ENCODE measurements around the gene COPRS.

The COPRS gene, protein sequence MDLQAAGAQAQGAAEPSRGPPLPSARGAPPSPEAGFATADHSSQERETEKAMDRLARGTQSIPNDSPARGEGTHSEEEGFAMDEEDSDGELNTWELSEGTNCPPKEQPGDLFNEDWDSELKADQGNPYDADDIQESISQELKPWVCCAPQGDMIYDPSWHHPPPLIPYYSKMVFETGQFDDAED

GRCh38 chr17:31858642-31859486, at the start of gene COPRS:
TSS of gene COPRS (minus strand) at chr17:31859244. CDS start at chr17:31859199, 45 bp downstream.
- peak; percentile 54 to 64 for DNase-seq (ENCODE audit: low read depth in 2 of 2)

GRCh38 chr17:31908386-31908785, 49.3 kb upstream of the COPRS start:
- no peak for DNase-seq (ENCODE audit: low read depth in 2 of 2)

DNA sequence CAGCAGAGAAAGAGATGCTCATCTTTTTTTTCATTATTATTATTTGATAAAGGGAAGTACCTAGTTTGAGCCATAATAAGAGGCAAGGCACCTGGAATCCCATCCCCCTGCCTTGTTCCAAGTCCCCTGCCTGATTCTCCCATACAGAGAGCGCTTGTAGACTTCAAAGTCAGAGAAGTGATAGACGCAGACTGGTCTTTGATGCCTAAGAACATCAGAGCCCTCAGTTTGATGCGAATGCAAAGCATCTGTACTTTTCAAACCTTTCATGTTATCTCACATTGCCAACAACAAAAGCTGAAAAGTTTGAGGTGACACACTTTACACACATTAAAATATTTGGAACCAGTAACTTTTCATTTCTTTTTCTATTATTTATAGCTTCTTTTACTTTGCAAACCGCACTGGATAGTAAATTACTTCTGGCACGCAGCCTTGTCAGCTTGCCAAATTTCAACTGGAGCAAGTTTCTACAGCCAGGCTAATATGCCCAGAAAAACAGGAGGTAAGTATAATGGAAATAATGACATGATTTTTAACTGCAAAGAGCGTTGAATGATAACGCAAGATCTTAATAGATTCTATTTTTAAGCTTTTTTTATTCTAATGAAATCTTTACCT, 48.4 kb upstream of the COPRS start:
- DNase-seq (ENCODE audit: low read depth in 2 of 2), result no peak

- no peak for DNase-seq (ENCODE audit: low read depth in 2 of 2)
These were observed 44.4 kb upstream of the COPRS start for GRCh38 chr17:31903401-31903800.

- DNase-seq (ENCODE audit: low read depth in 2 of 2), result no peak
These were observed 43.6 kb upstream of the COPRS start for GRCh38 chr17:31902693-31903092.

GRCh38 chr17:31900877-31901276, 41.8 kb upstream of the COPRS start:
- DNase-seq (ENCODE audit: low read depth in 2 of 2), result no peak

DNA sequence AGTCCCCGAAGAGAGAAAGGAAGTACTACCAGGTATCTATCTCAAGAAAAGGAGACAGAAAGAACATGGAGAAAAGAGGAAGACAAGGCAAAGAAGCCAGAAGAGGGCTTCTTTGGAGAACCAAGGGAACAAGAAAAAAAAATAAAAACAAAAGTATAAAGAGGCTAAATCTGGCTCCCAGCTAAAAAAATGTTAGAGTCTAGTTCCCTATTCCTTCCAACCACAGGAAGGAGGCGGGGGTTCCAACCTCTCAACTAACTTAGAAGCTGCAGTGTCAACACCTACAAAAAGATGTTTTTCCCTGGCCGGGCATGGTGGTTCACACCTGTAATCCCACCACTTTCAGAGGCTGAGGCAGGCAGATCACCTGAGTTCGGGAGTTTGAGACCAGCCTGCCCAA, 29.1 kb upstream of the COPRS start:
- DNase-seq (ENCODE audit: low read depth in 2 of 2), result no peak

DNA sequence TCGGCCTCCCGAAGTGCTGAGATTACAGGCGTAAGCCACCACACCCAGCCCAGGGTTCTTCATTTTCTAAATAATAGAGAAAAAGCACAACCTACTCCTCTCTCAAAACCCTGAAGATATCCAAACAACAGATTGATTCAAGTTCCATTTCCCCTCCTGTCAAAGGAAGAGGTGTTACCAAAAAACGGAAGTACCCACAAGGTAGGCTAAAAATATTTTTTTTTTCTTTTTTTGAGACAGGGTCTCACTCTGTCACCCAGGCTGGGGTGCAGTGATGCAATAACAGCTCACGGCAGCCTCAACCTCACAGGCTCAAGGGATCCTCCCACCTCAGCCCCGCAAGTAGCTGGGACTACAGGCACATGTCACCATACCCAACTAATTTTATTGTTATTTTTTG, 23.5 kb upstream of the COPRS start:
- DNase-seq (ENCODE audit: low read depth in 2 of 2), result no peak

DNA sequence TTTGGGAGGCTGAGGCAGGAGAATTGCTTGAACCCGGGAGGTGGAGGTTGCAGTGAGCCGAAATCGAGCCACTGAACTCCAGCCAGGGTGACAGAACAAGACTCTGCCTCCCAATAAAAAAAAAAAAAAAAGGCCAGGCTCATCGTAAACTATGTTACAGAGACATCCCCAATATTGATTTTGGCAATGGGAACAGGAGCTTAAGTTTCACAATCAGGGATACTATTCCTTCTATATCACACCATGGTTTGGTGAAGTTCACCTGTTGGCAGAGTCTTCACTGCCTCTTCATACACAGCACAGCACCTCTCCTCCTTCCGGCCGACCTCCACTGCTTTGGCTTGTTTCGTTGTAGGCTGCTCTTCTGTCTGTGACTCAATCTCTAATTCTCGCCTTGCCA, 21.3 kb upstream of the COPRS start:
- no peak for DNase-seq (ENCODE audit: low read depth in 2 of 2)

- no peak for DNase-seq (ENCODE audit: low read depth in 2 of 2)
These were observed 19.6 kb upstream of the COPRS start for GRCh38 chr17:31878703-31879073.

DNA sequence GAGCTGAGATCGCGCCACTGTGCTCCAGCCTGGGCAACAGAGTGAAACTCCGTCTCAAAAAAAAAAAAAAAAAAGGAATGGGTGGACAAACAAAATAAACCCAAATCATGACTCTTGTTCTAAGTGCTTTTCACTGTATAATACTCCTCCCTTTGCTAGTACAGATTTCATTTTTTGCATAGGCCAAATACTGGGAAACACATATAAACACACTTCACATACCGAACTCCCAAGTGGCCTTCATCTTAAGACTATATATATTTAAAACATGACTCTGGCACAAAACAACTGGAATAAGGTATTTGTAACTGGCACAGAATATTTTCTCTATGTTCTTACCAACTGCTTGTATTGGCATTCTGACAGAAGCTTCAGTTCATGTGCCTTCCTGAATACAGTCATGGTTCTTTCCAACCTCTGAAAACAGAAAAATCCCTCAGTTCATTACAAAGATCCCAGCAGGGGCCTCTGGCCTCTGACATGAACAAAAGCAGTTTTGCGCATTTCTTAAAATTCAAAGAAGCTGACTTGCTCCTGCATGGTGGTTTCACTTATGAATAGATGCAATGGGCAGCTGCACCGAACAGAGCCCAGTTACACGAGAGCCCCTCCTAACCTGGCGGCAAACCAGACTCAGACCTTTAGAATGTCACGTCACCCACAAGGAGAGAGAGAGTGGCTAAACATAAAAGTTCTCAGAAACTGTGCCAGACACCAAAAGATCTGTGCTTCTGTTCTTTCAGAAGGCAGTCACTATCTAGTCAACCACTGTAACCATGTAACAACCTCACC, 19.1 kb upstream of the COPRS start:
- DNase-seq (ENCODE audit: low read depth in 2 of 2), result no peak

- no peak for DNase-seq (ENCODE audit: low read depth in 2 of 2)
These were observed 18.3 kb upstream of the COPRS start for GRCh38 chr17:31877341-31877740.

- DNase-seq (ENCODE audit: low read depth in 2 of 2), result no peak
These were observed 16.0 kb upstream of the COPRS start for GRCh38 chr17:31875081-31875480.

DNA sequence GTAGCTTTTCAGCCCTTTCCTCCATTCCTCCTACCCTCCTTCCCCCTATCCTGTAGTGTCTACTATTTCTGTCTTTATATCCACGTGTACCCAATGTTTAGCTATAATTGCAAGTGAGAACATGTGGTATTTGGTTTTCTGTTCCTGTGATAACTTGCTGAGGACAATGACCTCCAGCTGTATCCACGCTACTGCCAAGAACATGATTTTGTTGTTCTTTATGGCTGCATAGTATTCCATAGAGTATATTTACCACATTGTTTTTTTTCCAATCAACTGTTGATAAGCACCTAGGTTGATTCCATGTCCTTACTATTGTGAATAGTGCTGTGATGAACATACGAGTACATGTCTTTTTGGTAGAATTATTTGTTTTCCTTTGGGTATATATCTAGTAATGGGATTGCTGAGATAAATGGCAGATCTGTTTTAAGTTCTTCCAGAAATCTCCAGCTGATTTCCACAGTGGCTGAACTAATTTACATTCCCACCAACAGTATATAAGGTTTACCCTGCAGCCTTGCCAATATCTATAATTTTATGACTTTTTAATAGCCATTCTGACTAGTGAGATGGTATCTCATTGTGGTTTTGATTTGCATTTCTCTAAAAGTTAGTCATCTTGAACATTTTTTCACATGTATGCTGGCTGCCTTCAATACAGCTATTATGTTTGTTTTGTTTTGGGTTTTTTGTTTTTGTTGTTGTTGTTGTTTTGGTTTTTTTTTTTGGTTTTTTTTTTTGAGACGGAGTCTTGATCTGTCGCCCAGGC, 10.9 kb upstream of the COPRS start:
- DNase-seq (ENCODE audit: low read depth in 2 of 2), result no peak

DNA sequence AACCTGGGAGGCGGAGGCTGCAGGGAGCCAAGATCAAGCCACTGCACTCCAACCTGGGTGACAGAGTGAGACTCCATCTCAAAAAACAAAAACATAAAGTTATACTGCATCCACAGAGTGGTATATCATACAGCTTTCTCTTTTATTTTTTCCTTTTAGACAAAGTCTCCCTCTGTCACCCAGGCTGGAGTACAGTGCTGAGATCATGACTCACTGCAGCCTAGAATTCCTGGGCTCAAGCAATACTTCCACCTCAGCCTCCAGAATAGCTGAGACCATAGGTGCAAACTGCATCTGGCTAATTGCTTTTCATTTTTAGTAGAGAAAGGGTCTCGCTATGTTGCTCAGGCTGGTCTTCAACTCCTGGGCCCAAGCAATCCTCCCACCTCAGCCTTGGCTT, 10.0 kb upstream of the COPRS start:
- no peak for DNase-seq (ENCODE audit: low read depth in 2 of 2)

GRCh38 chr17:31859487-31860008, 504 bp upstream of the COPRS start:
- no peak for DNase-seq (ENCODE audit: low read depth in 2 of 2)

GRCh38 chr17:31857920-31858641, 963 bp downstream of the COPRS start:
- no peak for DNase-seq (ENCODE audit: low read depth in 2 of 2)

GRCh38 chr17:31856750-31857149, 2.3 kb downstream of the COPRS start:
- DNase-seq (ENCODE audit: low read depth in 2 of 2), result no peak

GRCh38 chr17:31854672-31855071, 4.4 kb downstream of the COPRS start:
- DNase-seq (ENCODE audit: low read depth in 2 of 2), result no peak

DNA sequence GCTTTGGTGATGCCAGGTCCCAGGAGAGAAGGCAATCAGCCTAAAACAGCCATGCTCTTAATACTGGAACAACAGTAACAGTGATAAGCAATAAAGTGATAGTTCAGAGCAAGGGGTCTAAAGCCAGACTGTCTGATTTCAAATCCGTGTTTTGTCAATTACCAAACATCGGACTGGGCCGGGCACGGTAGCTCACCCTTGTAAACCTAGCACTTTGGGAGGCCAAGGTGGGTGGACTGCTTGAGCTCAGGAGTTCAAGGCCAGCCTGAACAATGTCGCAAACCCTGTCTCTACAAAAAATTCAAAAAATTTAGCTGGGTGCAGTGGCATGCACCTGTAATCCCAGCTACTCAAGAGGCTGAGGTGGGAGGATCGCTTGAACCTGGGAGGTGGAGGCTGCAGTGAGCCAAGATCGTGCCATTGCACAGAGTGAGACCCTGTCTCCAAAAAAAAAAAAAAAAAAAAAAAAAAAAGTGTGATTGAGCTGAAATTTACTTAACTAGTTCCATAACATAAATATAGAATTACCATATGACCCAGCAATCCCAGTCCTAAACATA, 5.1 kb downstream of the COPRS start:
- DNase-seq (ENCODE audit: low read depth in 2 of 2), result no peak
